Endothelial cell (in vitro differentiated cells): ENCODE results near the gene PEPD. TPM values are rescaled to one million over a fixed set of nuclear protein-coding genes. Genes with fewer than 3 reads are reported as not detected.
"Not testable (repeated sequence)": the region's sequence is repeated elsewhere in the genome, so short reads cannot be mapped to it uniquely, and the experiment has no call there.

Experiments
- DNase-seq: peaks from one replicate; pipeline ENCODE4 v3.0.0; 2021; ENCODE audit warnings: low spot score
- H3K27ac Mint-ChIP-seq: one replicate; pipeline ENCODE4 v1.8.0; 2021; ENCODE audit warnings: mixed read lengths, inconsistent platforms; ENCODE audit not compliant: unreplicated experiment
- H3K27me3 Mint-ChIP-seq: one replicate; pipeline ENCODE4 v1.8.0; 2021; ENCODE audit warnings: mild to moderate bottlenecking, moderate library complexity, mixed read lengths, inconsistent platforms; ENCODE audit not compliant: unreplicated experiment
- H3K36me3 Mint-ChIP-seq: one replicate; pipeline ENCODE4 v1.8.0; 2021; ENCODE audit warnings: mild to moderate bottlenecking, low read depth, mixed read lengths, inconsistent platforms; ENCODE audit not compliant: unreplicated experiment
- H3K4me1 Mint-ChIP-seq: one replicate; pipeline ENCODE4 v1.8.0; 2021; ENCODE audit warnings: mild to moderate bottlenecking, mixed read lengths, inconsistent platforms; ENCODE audit not compliant: unreplicated experiment
- H3K4me3 Mint-ChIP-seq: one replicate; pipeline ENCODE4 v1.8.0; 2021; ENCODE audit warnings: mild to moderate bottlenecking, mixed read lengths, inconsistent platforms; ENCODE audit not compliant: unreplicated experiment
- H3K9me3 Mint-ChIP-seq: one replicate; pipeline ENCODE4 v1.8.0; 2021; ENCODE audit warnings: mixed read lengths, inconsistent platforms; ENCODE audit not compliant: unreplicated experiment
- total RNA-seq: library from RNA; stranded (reverse); fragmentation: NEBNext Ultra II Directional; extraction: Animal tissue kit (Norgen Biotek cat#: 25700); gene quantifications from one replicate; pipeline ENCODE4 v1.2.1, GENCODE V29; 2021; ENCODE audit not compliant: unreplicated experiment
- TF ChIP-seq, protein P1 (sequence below): fragments of 200-600 bp; sonication (generic); IDR thresholded peaks from one replicate; pipeline ENCODE4 v1.5.0; 2021; ENCODE audit warnings: antibody characterized with exemption; ENCODE audit not compliant: unreplicated experiment

Gene PEPD
- total RNA-seq, 1 donor from 2014 or later, result 40.5 TPM

- DNase-seq, result no peak
- Mint-ChIP-seq H3K27me3 (peaks cover 3% of the 10 kb centered on the region), H3K36me3 (peaks cover 12% of the 10 kb centered on the region)
These were observed 39.1 kb downstream of the PEPD start for GRCh38 chr19:33482476-33482875.

GRCh38 chr19:33481863-33482262 lies 39.7 kb downstream of the PEPD start:
- no peaks in the 10 kb centered on the region for H3K9me3 Mint-ChIP-seq
- peaks cover 1% of the 10 kb centered on the region for H3K27me3 Mint-ChIP-seq
- TF ChIP-seq, protein P1, sequence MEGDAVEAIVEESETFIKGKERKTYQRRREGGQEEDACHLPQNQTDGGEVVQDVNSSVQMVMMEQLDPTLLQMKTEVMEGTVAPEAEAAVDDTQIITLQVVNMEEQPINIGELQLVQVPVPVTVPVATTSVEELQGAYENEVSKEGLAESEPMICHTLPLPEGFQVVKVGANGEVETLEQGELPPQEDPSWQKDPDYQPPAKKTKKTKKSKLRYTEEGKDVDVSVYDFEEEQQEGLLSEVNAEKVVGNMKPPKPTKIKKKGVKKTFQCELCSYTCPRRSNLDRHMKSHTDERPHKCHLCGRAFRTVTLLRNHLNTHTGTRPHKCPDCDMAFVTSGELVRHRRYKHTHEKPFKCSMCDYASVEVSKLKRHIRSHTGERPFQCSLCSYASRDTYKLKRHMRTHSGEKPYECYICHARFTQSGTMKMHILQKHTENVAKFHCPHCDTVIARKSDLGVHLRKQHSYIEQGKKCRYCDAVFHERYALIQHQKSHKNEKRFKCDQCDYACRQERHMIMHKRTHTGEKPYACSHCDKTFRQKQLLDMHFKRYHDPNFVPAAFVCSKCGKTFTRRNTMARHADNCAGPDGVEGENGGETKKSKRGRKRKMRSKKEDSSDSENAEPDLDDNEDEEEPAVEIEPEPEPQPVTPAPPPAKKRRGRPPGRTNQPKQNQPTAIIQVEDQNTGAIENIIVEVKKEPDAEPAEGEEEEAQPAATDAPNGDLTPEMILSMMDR, result no peak
- no peak overlapping the region for H3K4me3 Mint-ChIP-seq
- no peak overlapping the region for H3K27ac Mint-ChIP-seq
- H3K4me1 Mint-ChIP-seq, result peaks cover 7% of the 10 kb centered on the region
- DNase-seq, result no peak
- peaks cover 12% of the 10 kb centered on the region for H3K36me3 Mint-ChIP-seq

More at GRCh38 chr19:33482476-33482875, 39.1 kb downstream of the PEPD start:
- Mint-ChIP-seq H3K4me1 (peaks cover 7% of the 10 kb centered on the region), H3K9me3 (no peaks in the 10 kb centered on the region), H3K4me3 (no peak overlapping the region), H3K27ac (no peak overlapping the region)
- TF ChIP-seq, protein P1, result no peak

- peaks cover 12% of the 10 kb centered on the region for H3K36me3 Mint-ChIP-seq
- H3K27ac Mint-ChIP-seq, H3K4me1 Mint-ChIP-seq, DNase-seq, H3K27me3 Mint-ChIP-seq, H3K4me3 Mint-ChIP-seq, H3K9me3 Mint-ChIP-seq: not testable (repeated sequence)
These were observed 42.0 kb downstream of the PEPD start for GRCh38 chr19:33479570-33479969.

DNA sequence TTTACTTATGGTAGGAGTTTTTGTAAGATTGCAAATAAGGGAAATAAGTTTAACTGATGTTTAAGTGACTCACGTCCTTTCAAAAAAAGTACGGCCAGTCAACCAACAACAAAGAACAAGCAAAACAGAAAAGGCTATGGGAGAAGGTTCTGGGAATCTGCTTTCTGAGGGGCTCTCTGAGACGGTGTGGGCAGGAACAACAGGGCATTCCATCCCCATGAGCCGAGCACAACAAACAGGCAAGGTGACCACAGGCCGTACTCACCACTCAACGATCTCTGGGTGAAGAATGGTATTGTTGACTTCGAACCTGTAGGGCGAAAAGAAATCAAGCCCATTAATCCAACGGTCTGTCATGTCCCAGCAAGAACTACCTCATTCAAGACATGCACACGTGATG lies 43.8 kb downstream of the PEPD start:
- no peak for DNase-seq
- TF ChIP-seq, protein P1, result no peak
- Mint-ChIP-seq H3K27ac (no peak overlapping the region), H3K4me1 (peaks cover 11% of the 10 kb centered on the region), H3K4me3 (no peak overlapping the region), H3K36me3 (peaks cover 9% of the 10 kb centered on the region), H3K9me3 (no peaks in the 10 kb centered on the region), H3K27me3 (peaks cover 1% of the 10 kb centered on the region)

DNA sequence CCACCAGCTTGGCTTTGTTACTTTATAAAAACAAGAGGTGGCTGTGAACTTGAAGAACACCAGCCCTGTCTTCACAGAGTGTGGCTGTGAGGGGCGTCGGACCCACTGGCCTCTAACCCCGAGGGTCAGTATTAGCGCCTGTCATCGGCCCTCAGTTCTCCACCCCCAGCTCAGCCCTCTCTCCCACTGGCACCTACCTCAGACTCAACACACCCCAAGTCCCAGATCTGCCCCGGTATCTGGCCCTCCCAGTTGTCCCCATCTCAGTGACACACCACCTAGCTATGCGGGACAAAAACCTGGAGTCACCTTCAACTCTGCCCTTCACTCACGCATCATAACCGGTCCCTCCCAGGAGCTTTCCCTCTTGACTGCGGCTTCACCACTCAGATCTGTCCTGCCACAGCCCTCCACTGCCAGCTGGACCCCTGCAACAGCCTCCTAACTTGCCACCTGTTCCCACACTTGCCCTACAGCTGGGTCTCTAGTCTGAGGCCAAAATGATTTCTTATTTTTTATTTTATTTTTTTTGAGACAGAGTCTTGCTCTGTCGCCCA lies 45.4 kb downstream of the PEPD start:
- peaks cover 4% of the 10 kb centered on the region for H3K36me3 Mint-ChIP-seq
- no peak overlapping the region for H3K4me3 Mint-ChIP-seq
- no peaks in the 10 kb centered on the region for H3K9me3 Mint-ChIP-seq
- no peak overlapping the region for H3K27ac Mint-ChIP-seq
- TF ChIP-seq, protein P1, result no peak
- peaks cover 11% of the 10 kb centered on the region for H3K4me1 Mint-ChIP-seq
- no peak for DNase-seq
- H3K27me3 Mint-ChIP-seq, result peaks cover 1% of the 10 kb centered on the region
